GM18499 (cell line): ENCODE data around the gene NTN3.
"Not testable (repeated sequence)": the region's sequence is repeated elsewhere in the genome, so short reads cannot be mapped to it uniquely, and the experiment has no call there.

Experiments
- ATAC-seq: cut with Tn5 transposase; IDR thresholded peaks from one replicate; pipeline ENCODE4 v1.9.1; 2021; ENCODE audit warnings: moderate number of reproducible peaks; ENCODE audit not compliant: insufficient read depth, unreplicated experiment

Gene NTN3

GRCh38 chr16:2439598-2439997 lies 31.5 kb upstream of the NTN3 start:
- no peak for ATAC-seq

GRCh38 chr16:2441143-2441804 lies 29.8 kb upstream of the NTN3 start:
- not testable (repeated sequence) for ATAC-seq

- ATAC-seq = no peak
Measured at GRCh38 chr16:2443555-2443954, 27.5 kb upstream of the NTN3 start.

GRCh38 chr16:2447920-2448583 lies 23.0 kb upstream of the NTN3 start:
- ATAC-seq = no peak

- no peak for ATAC-seq
Measured at GRCh38 chr16:2449118-2449517, 22.0 kb upstream of the NTN3 start.

- no peak for ATAC-seq
Measured at GRCh38 chr16:2450535-2450934, 20.6 kb upstream of the NTN3 start.

- ATAC-seq = no peak
Measured at GRCh38 chr16:2450975-2451381, 20.1 kb upstream of the NTN3 start.

- ATAC-seq = no peak
Measured at GRCh38 chr16:2451851-2452320, 19.2 kb upstream of the NTN3 start.

- ATAC-seq = no peak
Measured at GRCh38 chr16:2452650-2453049, 18.4 kb upstream of the NTN3 start.

- ATAC-seq = no peak
Measured at GRCh38 chr16:2455081-2455845, 15.8 kb upstream of the NTN3 start.

GRCh38 chr16:2456551-2457153 lies 14.4 kb upstream of the NTN3 start:
- no peak for ATAC-seq

GRCh38 chr16:2457267-2457666 lies 13.8 kb upstream of the NTN3 start:
- no peak for ATAC-seq

- no peak for ATAC-seq
Measured at GRCh38 chr16:2457946-2458345, 13.2 kb upstream of the NTN3 start.

GRCh38 chr16:2458887-2459646 lies 12.0 kb upstream of the NTN3 start:
- no peak for ATAC-seq

- ATAC-seq = peak; percentile 61
Measured at GRCh38 chr16:2459647-2460390, 11.3 kb upstream of the NTN3 start, which contains the start of gene TEDC2. Gene TEDC2 (plus strand): TSS chr16:2460109. CDS start chr16:2460145, 36 bp downstream.

GRCh38 chr16:2460391-2460713 lies 10.7 kb upstream of the NTN3 start:
- no peak for ATAC-seq

- no peak for ATAC-seq
Measured at GRCh38 chr16:2460916-2461315, 10.2 kb upstream of the NTN3 start.

- ATAC-seq = no peak
Measured at GRCh38 chr16:2462031-2462866, 8.8 kb upstream of the NTN3 start.

- no peak for ATAC-seq
Measured at GRCh38 chr16:2464333-2464732, 6.8 kb upstream of the NTN3 start.
